K562 (cell line): Measurements from ENCODE around the gene CBX1. TPM values are rescaled to one million over a fixed set of nuclear protein-coding genes. Genes with fewer than 3 reads are reported as not detected.

Source experiments
- CHD2 ChIP-seq: IDR thresholded peaks from 2 replicates; pipeline ENCODE4 v1.6.1; 2011; ENCODE audit warnings: low read depth, low read length
- CHD4 ChIP-seq: fragments of 200-600 bp; sonication (generic); IDR thresholded peaks from 3 replicates; pipeline ENCODE4 v1.6.1; 2012; ENCODE audit warnings: low read depth, mild to moderate bottlenecking, mixed read lengths, low read length, inconsistent platforms; ENCODE audit not compliant: insufficient read depth, insufficient replicate concordance, poor library complexity, severe bottlenecking
- CTBP1 ChIP-seq: fragments of 450-650 bp; IDR thresholded peaks from 2 replicates; pipeline ENCODE4 v1.6.1; 2016; ENCODE audit warnings: borderline replicate concordance
- CXXC5 ChIP-seq: fragments of 250-450 bp; sonication (Bioruptor Pico); IDR thresholded peaks from 2 replicates; pipeline ENCODE4 v1.8.0; 2022; ENCODE audit warnings: inconsistent platforms, mild to moderate bottlenecking, moderate library complexity
- E2F1 ChIP-seq: sonication (generic); formaldehyde crosslinking; IDR thresholded peaks from 2 replicates; pipeline ENCODE4 v1.8.1; 2023; ENCODE audit warnings: mild to moderate bottlenecking, missing genetic modification reagents, moderate library complexity
- ETV5 ChIP-seq: sonication (generic); formaldehyde crosslinking; IDR thresholded peaks from 2 replicates; pipeline ENCODE4 v1.4.0; 2020; ENCODE audit warnings: low read depth, mild to moderate bottlenecking, missing genetic modification reagents
- FIP1L1 ChIP-seq: fragments of 200-400 bp; formaldehyde crosslinking; IDR thresholded peaks from 2 replicates; pipeline ENCODE4 v1.6.1; 2018; ENCODE audit warnings: mild to moderate bottlenecking, low read depth, low read length; ENCODE audit not compliant: poor library complexity, severe bottlenecking
- KHSRP ChIP-seq: fragments of 450-650 bp; IDR thresholded peaks from 2 replicates; pipeline ENCODE4 v1.6.1; 2017
- PYGO2 ChIP-seq: fragments of 450-650 bp; IDR thresholded peaks from 2 replicates; pipeline ENCODE4 v1.6.1; 2016; ENCODE audit warnings: mild to moderate bottlenecking, missing genetic modification characterization, moderate library complexity, missing compliant biosample characterization
- RNF2 ChIP-seq: sonication (generic); IDR thresholded peaks from 2 replicates; pipeline ENCODE4 v1.6.1; 2016
- SRSF9 ChIP-seq: fragments of 200-400 bp; formaldehyde crosslinking; IDR thresholded peaks from 2 replicates; pipeline ENCODE4 v1.6.1; 2017; ENCODE audit warnings: low read depth, low read length, borderline replicate concordance
- TSHZ1 ChIP-seq: fragments of 250-450 bp; sonication (Bioruptor Pico); IDR thresholded peaks from 2 replicates; pipeline ENCODE4 v1.4.0; 2020; ENCODE audit warnings: mild to moderate bottlenecking, moderate library complexity
- U2AF1 ChIP-seq: fragments of 200-400 bp; formaldehyde crosslinking; optimal IDR thresholded peaks from 2 replicates; pipeline ENCODE3; 2017; ENCODE audit warnings: mild to moderate bottlenecking, low read depth, low read length, moderate library complexity
- XRCC5 ChIP-seq: fragments of 200-400 bp; formaldehyde crosslinking; IDR thresholded peaks from 2 replicates; pipeline ENCODE4 v1.6.1; 2017; ENCODE audit warnings: low read depth, mild to moderate bottlenecking, low read length
- ZBTB17 ChIP-seq: fragments of 450-650 bp; formaldehyde crosslinking; IDR thresholded peaks from 2 replicates; pipeline ENCODE4 v1.4.0; 2020; ENCODE audit warnings: mild to moderate bottlenecking
- ZNF511 ChIP-seq: sonication (generic); formaldehyde crosslinking; IDR thresholded peaks from 2 replicates; pipeline ENCODE4 v1.8.0; 2022; ENCODE audit warnings: mild to moderate bottlenecking, missing genetic modification reagents
- ZNF592 ChIP-seq: fragments of 450-650 bp; IDR thresholded peaks from 2 replicates; pipeline ENCODE4 v1.6.1; 2017; ENCODE audit warnings: antibody characterized with exemption, mild to moderate bottlenecking
- ZNF778 ChIP-seq: fragments of 450-650 bp; formaldehyde crosslinking; IDR thresholded peaks from 2 replicates; pipeline ENCODE4 v1.4.0; 2020; ENCODE audit warnings: mild to moderate bottlenecking, moderate library complexity
- polyA plus RNA-seq, 8 experiments: library from polyadenylated mRNA; depleted of rRNA in 4 of 8; stranded (reverse) in 5 of 8; unstranded in 3 of 8; fragments of >200 nt; fragmentation: Nextera tagmentation in 2 of 8; fragmentation: Illumina TruSeq in 1 of 8; extraction: Ambion mirVana in 2 of 8; extraction: Trizol in 1 of 8; gene quantifications; 2 replicates each; pipeline versions ENCODE4 v1.2.1 to v1.2.3, GENCODE V29; 2011 to 2014; ENCODE audit warnings: inconsistent platforms in 1 of 8, missing spikeins in 1 of 8
- total RNA-seq, 7 experiments: library from RNA; depleted of rRNA in 6 of 7; stranded (reverse); fragments of >200 nt in 6 of 7; fragmentation: Illumina TruSeq in 2 of 7; extraction: Trizol in 2 of 7; gene quantifications; 2 replicates each; pipeline versions ENCODE4 v1.2.1 to v1.2.3, GENCODE V29; 2011 to 2021; ENCODE audit warnings: low replicate concordance in 1 of 7

Gene CBX1
- total and polyA plus RNA-seq, 9 of the 15 experiments (the other 6 are each of a cell fraction or from before 2014, with no cell fraction given): 10.6 to 95.7 (median 52.7) TPM

GRCh38 chr17:48101012-48101720, at the start of gene CBX1 (continued):
- no peak for TF ChIP-seq SRSF9
- peak; percentile 32; the same call in 1 of the 2 replicates for TF ChIP-seq ETV5
- TF ChIP-seq KHSRP: no peak
- TF ChIP-seq CTBP1: peak; percentile 91
- TF ChIP-seq CXXC5: peak; percentile 94
- peak; percentile 54; the same call in 1 of the 2 replicates for TF ChIP-seq E2F1
- no peak for TF ChIP-seq TSHZ1
- TF ChIP-seq CHD4: peak; percentile 51
- TF ChIP-seq U2AF1: peak; percentile 80
- peak; percentile 48; the same call in 1 of the 2 replicates for TF ChIP-seq XRCC5
- peak; percentile 49 for TF ChIP-seq FIP1L1
- TF ChIP-seq ZNF778 (CRISPR knock-in tag): no peak
- TF ChIP-seq ZNF511 (CRISPR knock-in tag): peak; percentile 88
- TF ChIP-seq RNF2: 0 out of 2 replicates have a peak, but pooled peaks have one; percentile 51
- no peak for TF ChIP-seq PYGO2 (tag)
- TF ChIP-seq ZBTB17 (CRISPR knock-in tag): 0 out of 2 replicates have a peak, but pooled peaks have one; percentile 24
- TF ChIP-seq ZNF592: peak; percentile 44
- TF ChIP-seq CHD2: 0 out of 2 replicates have a peak, but pooled peaks have one; percentile 14
